IPS-20b (cell line): ENCODE measurements around the gene TMEM225B.
A peak's percentile ranks its signal among the peaks of the same experiment; 100 is the strongest.
"Not testable (repeated sequence)": the region's sequence is repeated elsewhere in the genome, so short reads cannot be mapped to it uniquely, and the experiment has no call there.

Experiments used
- H3K27ac ChIP-seq: one replicate; pipeline ENCODE4 v1.5.1; 2013; ENCODE audit warnings: low read length
- H3K27me3 ChIP-seq: 2 replicates; pipeline ENCODE4 v1.6.1; 2013; ENCODE audit warnings: mild to moderate bottlenecking, low read length, inconsistent platforms; ENCODE audit not compliant: insufficient read depth
- H3K36me3 ChIP-seq: 2 replicates; pipeline ENCODE4 v1.6.1; 2013; ENCODE audit warnings: low read depth, mild to moderate bottlenecking, inconsistent platforms, low read length, moderate library complexity; ENCODE audit not compliant: insufficient read depth
- H3K4me1 ChIP-seq: 2 replicates; pipeline ENCODE4 v1.6.1; 2013; ENCODE audit warnings: mild to moderate bottlenecking, control low read depth, inconsistent platforms, low read length, moderate library complexity; ENCODE audit not compliant: insufficient read depth
- H3K4me3 ChIP-seq: 2 replicates; pipeline ENCODE4 v1.5.1; 2013; ENCODE audit warnings: mild to moderate bottlenecking, low read length, inconsistent platforms
- H3K9ac ChIP-seq: 2 replicates; pipeline ENCODE4 v1.6.1; 2013; ENCODE audit warnings: low read depth, mild to moderate bottlenecking, inconsistent platforms, low read length, moderate library complexity
- H3K9me3 ChIP-seq: 2 replicates; pipeline ENCODE4 v1.6.1; 2013; ENCODE audit warnings: mild to moderate bottlenecking, low read depth, low read length, inconsistent platforms; ENCODE audit not compliant: insufficient read depth

TMEM225B gene

GRCh38 chr7:99560834-99561736 is 37.0 kb upstream of the TMEM225B start:
- H3K27me3 ChIP-seq = no peaks in the 10 kb centered on the region
- no peak overlapping the region for H3K4me3 ChIP-seq
- no peak overlapping the region for H3K27ac ChIP-seq
- 0 out of 2 replicates have a peak overlapping the region, but pooled peaks have one; percentile 52 for H3K9ac ChIP-seq
- H3K4me1 ChIP-seq = no peaks in the 10 kb centered on the region; the same call in none of the 2 replicates
- H3K36me3 ChIP-seq = peaks cover 70% of the 10 kb centered on the region
- no peaks in the 10 kb centered on the region for H3K9me3 ChIP-seq

GRCh38 chr7:99561737-99562051 is 36.4 kb upstream of the TMEM225B start:
- H3K4me1 ChIP-seq = no peaks in the 10 kb centered on the region; the same call in none of the 2 replicates
- no peak overlapping the region for H3K4me3 ChIP-seq
- no peaks in the 10 kb centered on the region for H3K27me3 ChIP-seq
- H3K9ac ChIP-seq = no peak overlapping the region
- H3K9me3 ChIP-seq = no peaks in the 10 kb centered on the region
- H3K27ac ChIP-seq = no peak overlapping the region
- peaks cover 69% of the 10 kb centered on the region for H3K36me3 ChIP-seq

- no peak overlapping the region for H3K4me3 ChIP-seq
- H3K4me1 ChIP-seq = no peaks in the 10 kb centered on the region; the same call in none of the 2 replicates
- H3K36me3 ChIP-seq = peaks cover 64% of the 10 kb centered on the region
- H3K9ac ChIP-seq = no peak overlapping the region
- no peaks in the 10 kb centered on the region for H3K9me3 ChIP-seq
- no peak overlapping the region for H3K27ac ChIP-seq
- H3K27me3 ChIP-seq = no peaks in the 10 kb centered on the region
Observed at GRCh38 chr7:99562114-99562784, 35.8 kb upstream of the TMEM225B start.

- Histone ChIP-seq H3K4me1 (no peaks in the 10 kb centered on the region; the same call in 1 of the 2 replicates), H3K9ac (no peak overlapping the region), H3K4me3 (no peak overlapping the region), H3K27me3 (no peaks in the 10 kb centered on the region), H3K9me3 (no peaks in the 10 kb centered on the region), H3K36me3 (peaks cover 63% of the 10 kb centered on the region), H3K27ac (no peak overlapping the region)
Observed at GRCh38 chr7:99562832-99563231, 35.2 kb upstream of the TMEM225B start.

GRCh38 chr7:99563650-99564049 is 34.4 kb upstream of the TMEM225B start:
- Histone ChIP-seq H3K27ac (no peak overlapping the region), H3K4me3 (no peak overlapping the region), H3K36me3 (peaks cover 66% of the 10 kb centered on the region)

GRCh38 chr7:99568770-99569169 is 29.3 kb upstream of the TMEM225B start:
- not testable (repeated sequence) for H3K27ac ChIP-seq, H3K4me3 ChIP-seq, H3K9ac ChIP-seq, H3K4me1 ChIP-seq, H3K9me3 ChIP-seq, H3K27me3 ChIP-seq
- H3K36me3 ChIP-seq = peaks cover 79% of the 10 kb centered on the region

More at GRCh38 chr7:99563650-99564049, 34.4 kb upstream of the TMEM225B start:
- H3K9ac ChIP-seq = no peak overlapping the region
- no peaks in the 10 kb centered on the region for H3K9me3 ChIP-seq
- no peaks in the 10 kb centered on the region; the same call in 1 of the 2 replicates for H3K4me1 ChIP-seq
- H3K27me3 ChIP-seq = no peaks in the 10 kb centered on the region

- Histone ChIP-seq H3K4me1 (peaks cover 12% of the 10 kb centered on the region; the same call in 1 of the 2 replicates), H3K27ac (no peak overlapping the region), H3K9me3 (no peaks in the 10 kb centered on the region), H3K27me3 (no peaks in the 10 kb centered on the region), H3K9ac (no peak overlapping the region), H3K4me3 (no peak overlapping the region), H3K36me3 (peaks cover 56% of the 10 kb centered on the region)
Observed at GRCh38 chr7:99571768-99572167, 26.3 kb upstream of the TMEM225B start.

- Histone ChIP-seq H3K27me3 (no peaks in the 10 kb centered on the region), H3K4me1 (peaks cover 12% of the 10 kb centered on the region; the same call in 1 of the 2 replicates), H3K27ac (no peak overlapping the region), H3K9me3 (no peaks in the 10 kb centered on the region), H3K36me3 (peaks cover 56% of the 10 kb centered on the region), H3K4me3 (no peak overlapping the region), H3K9ac (no peak overlapping the region)
Observed at GRCh38 chr7:99573257-99573656, 24.8 kb upstream of the TMEM225B start.

- H3K9ac ChIP-seq = no peak overlapping the region
- H3K36me3 ChIP-seq = peaks cover 29% of the 10 kb centered on the region
- no peak overlapping the region for H3K4me3 ChIP-seq
- no peaks in the 10 kb centered on the region for H3K9me3 ChIP-seq
- H3K27ac ChIP-seq = no peak overlapping the region
- no peaks in the 10 kb centered on the region for H3K27me3 ChIP-seq
- H3K4me1 ChIP-seq = peaks cover 12% of the 10 kb centered on the region; the same call in 1 of the 2 replicates
Observed at GRCh38 chr7:99576251-99576650, 21.8 kb upstream of the TMEM225B start.

GRCh38 chr7:99579281-99579955 is 18.6 kb upstream of the TMEM225B start:
- H3K4me3 ChIP-seq = peak overlapping the region; percentile 77; the same call in 1 of the 2 replicates
- H3K27ac ChIP-seq = no peak overlapping the region
- peaks cover 12% of the 10 kb centered on the region; the same call in 1 of the 2 replicates for H3K4me1 ChIP-seq
- no peaks in the 10 kb centered on the region for H3K27me3 ChIP-seq
- H3K36me3 ChIP-seq = no peaks in the 10 kb centered on the region
- H3K9ac ChIP-seq = peak overlapping the region; percentile 92; the same call in 1 of the 2 replicates
- H3K9me3 ChIP-seq = no peaks in the 10 kb centered on the region

GRCh38 chr7:99579956-99580777 is 17.9 kb upstream of the TMEM225B start:
- peak overlapping the region; percentile 92 for H3K9ac ChIP-seq
- H3K27ac ChIP-seq = peak overlapping the region; percentile 16
- peak overlapping the region; percentile 77 for H3K4me3 ChIP-seq
- no peaks in the 10 kb centered on the region for H3K27me3 ChIP-seq
- H3K4me1 ChIP-seq = peaks cover 9% of the 10 kb centered on the region; the same call in 1 of the 2 replicates
- H3K9me3 ChIP-seq = no peaks in the 10 kb centered on the region
- no peaks in the 10 kb centered on the region for H3K36me3 ChIP-seq
